ENCODE results near the gene ILK.

ILK gene

GRCh38 chr11:6603287-6604080, at the start of gene ILK, which contains the start of gene RRP8:
ILK (plus strand) TSS chr11:6603774; CDS start chr11:6604272, 498 bp downstream.
RRP8 (minus strand) TSS chr11:6603616; CDS start chr11:6603502, 114 bp downstream.
- peak within 1 kb of the TSS; percentile 78 for H3K4me3 ChIP-seq (ENCODE audit: low read depth, low read length)

GRCh38 chr11:6554828-6555706, 48.5 kb upstream of the ILK start:
- H3K4me3 ChIP-seq (ENCODE audit: low read depth, low read length) = no peak overlapping the region

GRCh38 chr11:6556139-6556949, 47.2 kb upstream of the ILK start:
- no peak overlapping the region for H3K4me3 ChIP-seq (ENCODE audit: low read depth, low read length)

GRCh38 chr11:6557063-6557462, 46.5 kb upstream of the ILK start:
- no peak overlapping the region for H3K4me3 ChIP-seq (ENCODE audit: low read depth, low read length)

DNA sequence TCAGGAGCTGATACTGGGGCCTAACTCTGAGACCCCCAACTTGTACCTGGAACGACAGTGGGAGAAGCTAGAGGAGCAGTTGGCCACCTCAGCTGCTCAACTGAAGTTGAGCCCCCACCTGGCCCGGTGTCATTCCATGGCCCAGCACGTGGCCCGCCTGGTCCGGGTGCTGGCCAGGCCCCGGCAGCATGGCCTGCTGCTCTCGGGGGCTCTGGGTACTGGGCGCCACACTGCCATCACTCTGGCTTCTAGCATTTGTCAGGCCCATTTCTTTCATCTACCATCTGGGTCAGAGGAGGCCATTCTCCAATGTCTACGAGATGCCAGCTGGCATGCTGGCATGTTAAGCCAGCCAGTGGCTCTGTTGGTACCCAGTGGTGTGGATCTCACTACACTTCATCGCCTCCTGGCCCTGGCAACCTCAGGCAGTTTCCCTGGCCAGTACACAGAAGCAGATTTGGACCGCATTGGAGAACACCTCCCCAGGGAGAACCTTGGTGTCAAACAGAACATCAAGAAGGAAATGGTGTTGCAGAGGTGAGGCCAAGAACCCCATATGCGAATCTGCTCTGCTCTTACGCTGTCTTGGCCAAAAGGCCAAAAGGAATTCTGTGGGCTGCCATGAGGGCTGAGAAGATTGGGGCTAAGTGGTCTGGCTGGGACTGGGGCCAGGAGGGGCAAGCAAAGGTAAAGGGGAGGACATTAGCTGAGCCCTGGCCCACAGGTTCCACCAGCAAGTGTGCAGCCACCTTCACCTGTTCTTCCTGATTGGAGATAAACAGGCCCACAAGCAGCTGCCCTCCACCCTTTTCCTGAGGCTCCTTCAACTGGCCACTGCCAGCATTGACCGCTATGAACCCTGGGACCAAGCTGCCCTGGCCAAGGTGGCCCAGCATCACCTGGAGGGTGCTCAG, 45.6 kb upstream of the ILK start:
- H3K4me3 ChIP-seq (ENCODE audit: low read depth, low read length) = no peak overlapping the region

GRCh38 chr11:6559369-6559768, 44.2 kb upstream of the ILK start:
- H3K4me3 ChIP-seq (ENCODE audit: low read depth, low read length) = no peak overlapping the region

DNA sequence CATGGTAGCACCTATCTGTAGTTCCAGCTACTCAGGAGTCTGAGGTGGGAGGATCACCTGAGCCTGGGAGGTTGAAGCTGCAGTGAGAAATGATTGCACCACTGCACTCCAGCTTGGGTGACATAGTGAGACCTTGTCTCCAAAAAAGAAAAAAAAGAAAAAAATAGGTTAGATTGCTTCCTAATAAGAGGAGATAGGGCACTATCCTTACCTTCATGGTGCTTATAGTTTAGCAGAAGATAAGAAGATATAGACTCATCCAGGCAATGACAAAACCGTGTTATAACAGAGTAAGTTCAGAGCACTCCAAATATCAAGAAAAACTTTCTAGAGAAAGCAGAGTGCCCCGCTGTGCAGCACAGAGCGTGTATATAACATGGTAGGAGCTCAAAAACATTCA, 42.3 kb upstream of the ILK start:
- no peak overlapping the region for H3K4me3 ChIP-seq (ENCODE audit: low read depth, low read length)

- no peak overlapping the region for H3K4me3 ChIP-seq (ENCODE audit: low read depth, low read length)
Measured at GRCh38 chr11:6563121-6563619, 40.4 kb upstream of the ILK start.

- H3K4me3 ChIP-seq (ENCODE audit: low read depth, low read length) = no peak overlapping the region
Measured at GRCh38 chr11:6563667-6564066, 39.9 kb upstream of the ILK start.

DNA sequence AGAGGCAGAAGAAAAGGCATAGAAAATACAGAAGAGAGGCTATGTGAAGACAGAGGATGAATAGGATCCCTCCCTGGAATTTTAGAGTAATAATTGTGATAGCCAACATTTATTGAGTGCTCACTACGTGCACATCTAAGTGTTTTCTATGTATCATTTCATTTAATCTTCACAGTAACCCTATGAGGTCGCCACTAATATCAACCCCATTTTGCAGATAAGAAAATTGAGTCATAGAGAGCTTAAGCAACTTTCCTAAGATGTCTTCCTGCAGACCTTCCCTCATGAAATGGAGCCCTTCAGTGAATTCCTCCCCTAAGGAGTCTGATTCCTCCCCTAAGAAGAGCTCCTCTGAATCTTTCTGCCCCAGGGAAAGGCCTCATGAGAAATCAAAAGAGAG, 38.2 kb upstream of the ILK start:
- H3K4me3 ChIP-seq (ENCODE audit: low read depth, low read length) = no peak overlapping the region

DNA sequence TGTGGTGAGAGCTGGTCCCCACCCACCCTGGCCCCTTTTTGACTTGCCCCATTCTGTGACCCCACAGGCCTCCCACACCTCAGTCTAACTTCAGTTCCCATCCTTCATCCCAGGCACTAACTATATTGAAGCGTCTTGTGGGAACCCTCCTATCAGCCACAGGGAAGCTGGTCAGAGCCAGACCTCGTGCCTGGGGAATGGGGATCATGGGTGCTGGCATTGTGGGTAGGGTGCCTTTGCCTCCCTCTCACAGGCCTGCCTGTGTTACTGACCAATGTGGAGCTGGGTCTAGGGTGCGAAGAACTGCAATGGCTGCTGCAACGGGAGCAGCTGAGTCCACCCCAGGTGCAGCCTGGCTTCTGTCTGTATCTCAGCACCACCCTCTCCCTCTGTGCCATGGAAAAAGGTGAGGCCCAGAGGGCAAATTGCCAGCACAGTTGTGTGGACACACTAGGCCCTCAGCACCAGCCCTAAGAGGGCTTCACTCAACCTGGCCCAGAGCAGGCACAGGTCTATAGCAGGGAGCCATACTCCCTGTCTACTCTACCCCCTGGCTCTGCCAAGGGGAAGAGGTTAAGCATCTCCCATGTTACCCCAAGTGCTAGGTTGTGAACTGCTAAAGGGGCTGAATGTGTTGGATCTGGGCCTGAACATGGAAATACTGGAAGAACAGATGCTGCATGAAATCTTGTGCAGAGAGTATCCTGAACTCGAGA, 37.4 kb upstream of the ILK start:
- H3K4me3 ChIP-seq (ENCODE audit: low read depth, low read length) = no peak overlapping the region

DNA sequence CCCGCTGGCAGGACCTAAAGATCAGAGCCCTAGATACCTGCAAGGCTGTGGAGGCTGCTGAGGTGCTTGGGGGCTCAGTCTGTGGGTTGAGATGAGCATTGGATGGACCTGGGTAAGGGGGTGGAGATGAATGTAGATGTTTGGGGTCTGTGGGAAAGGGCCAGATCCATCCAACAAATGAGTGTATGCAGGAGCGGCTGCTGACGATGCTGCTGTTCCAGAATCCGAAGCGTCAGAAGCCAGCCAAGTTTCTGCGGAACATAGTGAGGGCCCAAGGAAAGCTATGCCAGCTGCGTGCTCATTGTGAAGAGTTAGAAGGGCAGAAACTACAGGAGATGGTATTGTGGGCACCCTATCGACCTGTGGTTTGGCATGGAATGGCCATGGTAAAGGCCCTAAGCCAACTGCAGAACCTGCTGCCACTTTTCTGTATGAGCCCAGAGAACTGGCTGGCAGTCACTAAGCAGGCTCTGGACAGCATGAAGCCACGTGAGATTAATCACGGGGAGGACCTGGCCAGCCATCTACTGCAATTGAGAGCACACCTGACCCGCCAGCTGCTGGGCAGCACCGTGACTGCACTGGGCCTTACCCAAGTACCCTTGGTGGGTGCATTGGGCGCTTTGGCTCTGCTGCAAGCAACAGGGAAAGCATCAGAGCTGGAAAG, 36.7 kb upstream of the ILK start:
- no peak overlapping the region for H3K4me3 ChIP-seq (ENCODE audit: low read depth, low read length)

- no peak overlapping the region for H3K4me3 ChIP-seq (ENCODE audit: low read depth, low read length)
Measured at GRCh38 chr11:6567371-6567745, 36.2 kb upstream of the ILK start.

GRCh38 chr11:6568191-6568918, 35.2 kb upstream of the ILK start:
- H3K4me3 ChIP-seq (ENCODE audit: low read depth, low read length) = no peak overlapping the region

GRCh38 chr11:6569706-6570105, 33.9 kb upstream of the ILK start:
- no peak overlapping the region for H3K4me3 ChIP-seq (ENCODE audit: low read depth, low read length)

- H3K4me3 ChIP-seq (ENCODE audit: low read depth, low read length) = no peak overlapping the region
Measured at GRCh38 chr11:6570691-6571427, 32.7 kb upstream of the ILK start.

GRCh38 chr11:6571434-6572008, 32.1 kb upstream of the ILK start:
- H3K4me3 ChIP-seq (ENCODE audit: low read depth, low read length) = no peak overlapping the region

Data from iPS-11a (cell line).